H9 (cell line): ENCODE data around the gene KCNH1. TPM values are rescaled to one million over a fixed set of nuclear protein-coding genes. Genes with fewer than 3 reads are reported as not detected.

Experiments
- DNase-seq: peaks from one replicate; pipeline ENCODE4 v3.0.0-alpha.2; 2017
- H2AFZ ChIP-seq: one replicate; pipeline ENCODE4 v1.6.1; 2013; ENCODE audit warnings: mild to moderate bottlenecking, low read length, control low read depth, moderate library complexity
- H2AK5ac ChIP-seq: 2 replicates; pipeline ENCODE4 v1.6.1; 2013; ENCODE audit warnings: low read length, control low read depth, mixed read lengths; ENCODE audit not compliant: insufficient read length
- H2BK120ac ChIP-seq: one replicate; pipeline ENCODE4 v1.6.1; 2013; ENCODE audit warnings: low read depth, mild to moderate bottlenecking, low read length, control low read depth, inconsistent platforms; ENCODE audit not compliant: poor library complexity, severe bottlenecking
- H2BK12ac ChIP-seq: 2 replicates; pipeline ENCODE4 v1.6.1; 2013; ENCODE audit warnings: low read length, control low read depth, mixed read lengths, low read depth; ENCODE audit not compliant: insufficient read length
- H2BK15ac ChIP-seq: 2 replicates; pipeline ENCODE4 v1.6.1; 2013; ENCODE audit warnings: low read depth, low read length, control low read depth
- H2BK20ac ChIP-seq: one replicate; pipeline ENCODE4 v1.6.1; 2013; ENCODE audit warnings: low read depth, mild to moderate bottlenecking, low read length, control low read depth, inconsistent platforms; ENCODE audit not compliant: poor library complexity, severe bottlenecking
- H2BK5ac ChIP-seq: 2 replicates; pipeline ENCODE4 v1.6.1; 2013; ENCODE audit warnings: low read length, control low read depth, mixed read lengths; ENCODE audit not compliant: insufficient read length
- H3K14ac ChIP-seq: 2 replicates; pipeline ENCODE4 v1.6.1; 2013; ENCODE audit warnings: low read length, control low read depth; ENCODE audit not compliant: insufficient read depth
- H3K18ac ChIP-seq: 2 replicates; pipeline ENCODE4 v1.6.1; 2013; ENCODE audit warnings: low read depth, mild to moderate bottlenecking, mixed read lengths, low read length, control low read depth; ENCODE audit not compliant: insufficient read length
- H3K23ac ChIP-seq: 2 replicates; pipeline ENCODE4 v1.6.1; 2013; ENCODE audit warnings: low read length, control low read depth, mixed read lengths, low read depth; ENCODE audit not compliant: insufficient read length
- H3K23me2 ChIP-seq: 2 replicates; pipeline ENCODE4 v1.6.1; 2013; ENCODE audit warnings: low read depth, mild to moderate bottlenecking, mixed read lengths, low read length, control low read depth; ENCODE audit not compliant: insufficient read length, poor library complexity, severe bottlenecking
- H3K27ac ChIP-seq: 2 replicates; pipeline ENCODE4 v1.5.1; 2013; ENCODE audit warnings: low read length, control low read depth, mixed read lengths, low read depth; ENCODE audit not compliant: insufficient read length
- H3K27me3 ChIP-seq: 2 replicates; pipeline ENCODE4 v1.6.1; 2013; ENCODE audit warnings: low read length, control low read depth, inconsistent platforms; ENCODE audit not compliant: insufficient read depth
- H3K4ac ChIP-seq: 2 replicates; pipeline ENCODE4 v1.6.1; 2013; ENCODE audit warnings: low read depth, mild to moderate bottlenecking, control low read depth, inconsistent platforms, low read length, moderate library complexity
- H3K4me1 ChIP-seq: 2 replicates; pipeline ENCODE4 v1.6.1; 2013; ENCODE audit warnings: low read length, control low read depth, inconsistent platforms; ENCODE audit not compliant: insufficient read depth
- H3K4me2 ChIP-seq: 2 replicates; pipeline ENCODE4 v1.6.1; 2013; ENCODE audit warnings: low read length, control low read depth, mixed read lengths; ENCODE audit not compliant: insufficient read length, insufficient read depth
- H3K56ac ChIP-seq: 2 replicates; pipeline ENCODE4 v1.6.1; 2013; ENCODE audit warnings: low read depth, mild to moderate bottlenecking, mixed read lengths, low read length, control low read depth; ENCODE audit not compliant: insufficient read length
- H3K79me1 ChIP-seq: 2 replicates; pipeline ENCODE4 v1.6.1; 2013; ENCODE audit warnings: low read depth, mild to moderate bottlenecking, moderate library complexity, low read length, control low read depth, inconsistent platforms; ENCODE audit not compliant: insufficient read depth, poor library complexity, severe bottlenecking
- H3K79me2 ChIP-seq: 2 replicates; pipeline ENCODE4 v1.6.1; 2013; ENCODE audit warnings: low read length, control low read depth, inconsistent platforms; ENCODE audit not compliant: insufficient read depth
- H3K9ac ChIP-seq: 2 replicates; pipeline ENCODE4 v1.6.1; 2013; ENCODE audit warnings: low read length, control low read depth, mixed read lengths; ENCODE audit not compliant: insufficient read length; ENCODE audit errors: extremely low read depth
- H3K9me3 ChIP-seq: one replicate; pipeline ENCODE4 v1.6.1; 2013; ENCODE audit warnings: low read depth, low read length, inconsistent platforms; ENCODE audit not compliant: control insufficient read depth
- H3T11ph ChIP-seq: one replicate; pipeline ENCODE4 v1.6.1; 2013; ENCODE audit warnings: mild to moderate bottlenecking, low read length, control low read depth, inconsistent platforms
- H4K20me1 ChIP-seq: one replicate; pipeline ENCODE4 v1.6.1; 2013; ENCODE audit not compliant: control insufficient read depth, insufficient read length, insufficient read depth
- H4K5ac ChIP-seq: 2 replicates; pipeline ENCODE4 v1.6.1; 2013; ENCODE audit warnings: low read depth, mild to moderate bottlenecking, mixed read lengths, low read length, control low read depth; ENCODE audit not compliant: insufficient read length
- H4K8ac ChIP-seq: replicated peaks from 2 replicates; pipeline ENCODE4 v1.6.1; 2013; ENCODE audit warnings: low read length, control low read depth, mixed read lengths, low read depth; ENCODE audit not compliant: insufficient read length
- H4K91ac ChIP-seq: 2 replicates; pipeline ENCODE4 v1.6.1; 2013; ENCODE audit warnings: low read depth, mild to moderate bottlenecking, moderate library complexity, mixed read lengths, low read length, control low read depth; ENCODE audit not compliant: insufficient read length
- H3K27ac Mint-ChIP-seq, 3 experiments: 2 replicates in 2 of 3; 3 replicates in 1 of 3; pipeline ENCODE4 v1.8.0; 2020 to 2021; ENCODE audit warnings: mixed read lengths in 3 of 3, mild to moderate bottlenecking in 1 of 3, moderate library complexity in 1 of 3
- H3K27me3 Mint-ChIP-seq: 2 replicates; pipeline ENCODE4 v1.8.0; 2021; ENCODE audit warnings: low read depth, mild to moderate bottlenecking, moderate library complexity, mixed read lengths
- H3K36me3 Mint-ChIP-seq, 3 experiments: 2 replicates in 2 of 3; 3 replicates in 1 of 3; pipeline ENCODE4 v1.8.0; 2020 to 2021; ENCODE audit warnings: low read depth in 3 of 3, mixed read lengths in 3 of 3; ENCODE audit not compliant: insufficient read depth in 1 of 3
- H3K4me1 Mint-ChIP-seq, 2 experiments: 2 replicates each; pipeline ENCODE4 v1.8.0; 2020; ENCODE audit warnings: mixed read lengths in 2 of 2
- H3K4me3 Mint-ChIP-seq, 2 experiments: 2 replicates in 1 of 2; 3 replicates in 1 of 2; pipeline ENCODE4 v1.8.0; 2020 to 2021; ENCODE audit warnings: mild to moderate bottlenecking in 2 of 2, mixed read lengths in 2 of 2, moderate library complexity in 1 of 2
- H3K9me3 Mint-ChIP-seq, 2 experiments: 2 replicates in 1 of 2; 3 replicates in 1 of 2; pipeline ENCODE4 v1.8.0; 2020; ENCODE audit warnings: mild to moderate bottlenecking in 2 of 2, mixed read lengths in 2 of 2, moderate library complexity in 1 of 2
- CTCF ChIP-seq: fragments of 200-600 bp; sonication (generic); conservative IDR thresholded peaks from 3 replicates; pipeline ENCODE4 v1.8.0; 2021; ENCODE audit warnings: antibody characterized with exemption, mild to moderate bottlenecking
- WGBS: extraction: QIAGEN DNeasy Blood & Tissue Kit; methylation state at CpG from one replicate; pipeline ENCODE4 v1.1.7; 2013; ENCODE audit warnings: missing lambda C conversion rate, low lambda C conversion rate, mixed read lengths; ENCODE audit not compliant: insufficient read length; ENCODE audit errors: extremely low coverage; 5-methylcytosine and 5-hydroxymethylcytosine counted together
- total RNA-seq: library from RNA; stranded (reverse); gene quantifications from 2 replicates; pipeline ENCODE4 v1.2.1, GENCODE V29; 2021

The KCNH1 gene
- total RNA-seq, 1 experiment from 2014 or later = 0.11 TPM

GRCh38 chr1:211113566-211113965 is 20.4 kb downstream of the KCNH1 start:
- Mint-ChIP-seq H3K9me3 (peaks cover 4 to 5% of the 10 kb centered on the region in 2 experiments; a peak in 1 of 5 replicates), H3K27me3 (no peaks in the 10 kb centered on the region)

More at GRCh38 chr1:211113566-211113965, 20.4 kb downstream of the KCNH1 start:
- peaks cover 0 to 3% (median 0%) of the 10 kb centered on the region in 3 experiments; a peak in 1 of 7 replicates for H3K36me3 Mint-ChIP-seq
- WGBS = no CpG with 5 or more reads among the region's 2 CpGs
- H3K14ac ChIP-seq = no peak overlapping the region
- H3K56ac ChIP-seq = no peak overlapping the region
- no peaks in the 10 kb centered on the region for H3K9me3 ChIP-seq
- H4K8ac ChIP-seq = no peak overlapping the region
- no peak overlapping the region for H2BK15ac ChIP-seq
- no peak overlapping the region for H3T11ph ChIP-seq
- no peak overlapping the region for H2BK12ac ChIP-seq
- no peak overlapping the region for H2BK120ac ChIP-seq
- H3K4me3 Mint-ChIP-seq = no peak overlapping the region
- H3K79me2 ChIP-seq = no peaks in the 10 kb centered on the region
- H4K91ac ChIP-seq = no peak overlapping the region
- no peak overlapping the region for H2AK5ac ChIP-seq
- no peak overlapping the region; a peak in 1 of 7 replicates for H3K27ac Mint-ChIP-seq
- H3K4me1 Mint-ChIP-seq = no peaks in the 10 kb centered on the region
- H2BK5ac ChIP-seq = no peak overlapping the region
- no peaks in the 10 kb centered on the region for H3K79me1 ChIP-seq
- H4K5ac ChIP-seq = no peak overlapping the region
- H3K9ac ChIP-seq = no peak overlapping the region
- TF ChIP-seq CTCF = no peak
- no peak overlapping the region for H3K4me2 ChIP-seq
- H3K23ac ChIP-seq = no peak overlapping the region
- no peak overlapping the region for H3K27ac ChIP-seq
- no peak overlapping the region for H3K18ac ChIP-seq
- no peaks in the 10 kb centered on the region for H4K20me1 ChIP-seq
- H3K4ac ChIP-seq = no peak overlapping the region
- no peaks in the 10 kb centered on the region for H3K27me3 ChIP-seq
- H2BK20ac ChIP-seq = no peak overlapping the region
- H3K23me2 ChIP-seq = no peaks in the 10 kb centered on the region
- no peaks in the 10 kb centered on the region for H3K4me1 ChIP-seq
- H2AFZ ChIP-seq = no peak overlapping the region
- DNase-seq = no peak
